Lower lobe of right lung (tissue), 2 donors: ENCODE data around the gene KIAA0825. TPM values are rescaled to one million over a fixed set of nuclear protein-coding genes. Genes with fewer than 3 reads are reported as not detected.

Source experiments
- ATAC-seq, 2 donors: fragments of 200-7000 bp; cut with Tn5 transposase; one replicate each; pipeline ENCODE4 v1.9.1; 2020 to 2022; ENCODE audit warnings: mild to moderate bottlenecking in 2 of 2, moderate library complexity in 2 of 2
- DNase-seq: peaks from one replicate; pipeline ENCODE4 v3.0.0-alpha.2; 2020
- H3K27ac ChIP-seq: fragments of 200-600 bp; one replicate; pipeline ENCODE4 v1.8.0; 2022
- H3K27me3 ChIP-seq: fragments of 200-600 bp; one replicate; pipeline ENCODE4 v1.8.0; 2022; ENCODE audit warnings: low read depth
- H3K36me3 ChIP-seq: fragments of 200-600 bp; one replicate; pipeline ENCODE4 v1.8.0; 2022; ENCODE audit warnings: mild to moderate bottlenecking
- H3K4me1 ChIP-seq: fragments of 200-600 bp; one replicate; pipeline ENCODE4 v1.8.0; 2022
- H3K4me3 ChIP-seq: fragments of 200-600 bp; one replicate; pipeline ENCODE4 v1.8.0; 2022; ENCODE audit warnings: mild to moderate bottlenecking
- H3K9me3 ChIP-seq: fragments of 200-600 bp; one replicate; pipeline ENCODE4 v1.8.0; 2022
- intact Hi-C: fragments of 100-400 bp; cut with DNase I; formaldehyde crosslinking; loops from one replicate; pipeline ENCODE4 v1.11.0; 2022
- total RNA-seq: library from RNA; stranded (reverse); fragmentation: NEBNext Ultra II Directional; extraction: Animal tissue kit (Norgen Biotek cat#: 25700); gene quantifications from one replicate; pipeline ENCODE4 v1.2.1, GENCODE V29; 2021
- TF ChIP-seq, protein P1 (sequence below): fragments of 200-600 bp; IDR thresholded peaks from one replicate; pipeline ENCODE4 v1.8.0; 2022; ENCODE audit warnings: antibody characterized with exemption, mild to moderate bottlenecking
- donor health status: DM: no; HTN: yes; CAD: no; lungs with severe emphysema.

The KIAA0825 gene
- total RNA-seq, 1 donor from 2014 or later, result 5.5 TPM

DNA sequence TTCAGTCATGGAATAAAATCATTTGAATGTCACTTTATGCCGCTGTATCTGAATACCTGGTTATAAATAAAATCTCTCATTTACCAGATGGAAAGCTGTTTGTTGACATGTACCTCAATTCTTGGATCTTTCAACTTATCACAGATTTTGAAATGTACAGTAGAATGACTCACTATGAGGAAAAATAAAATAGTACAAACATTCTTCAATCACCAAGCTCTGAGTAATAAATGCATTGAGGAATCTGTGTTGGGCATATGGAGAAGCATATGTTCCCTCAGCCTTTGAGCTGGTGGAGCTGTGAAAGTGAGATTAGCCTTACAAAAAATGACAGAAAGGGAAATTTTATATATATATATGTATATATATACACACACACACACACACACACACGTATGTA lies 175.4 kb downstream of the KIAA0825 start:
- Histone ChIP-seq H3K36me3 (no peaks in the 10 kb centered on the region), H3K27me3 (no peaks in the 10 kb centered on the region), H3K4me1 (no peaks in the 10 kb centered on the region), H3K27ac (no peak overlapping the region), H3K9me3 (no peaks in the 10 kb centered on the region), H3K4me3 (no peak overlapping the region)
- TF ChIP-seq, protein P1, sequence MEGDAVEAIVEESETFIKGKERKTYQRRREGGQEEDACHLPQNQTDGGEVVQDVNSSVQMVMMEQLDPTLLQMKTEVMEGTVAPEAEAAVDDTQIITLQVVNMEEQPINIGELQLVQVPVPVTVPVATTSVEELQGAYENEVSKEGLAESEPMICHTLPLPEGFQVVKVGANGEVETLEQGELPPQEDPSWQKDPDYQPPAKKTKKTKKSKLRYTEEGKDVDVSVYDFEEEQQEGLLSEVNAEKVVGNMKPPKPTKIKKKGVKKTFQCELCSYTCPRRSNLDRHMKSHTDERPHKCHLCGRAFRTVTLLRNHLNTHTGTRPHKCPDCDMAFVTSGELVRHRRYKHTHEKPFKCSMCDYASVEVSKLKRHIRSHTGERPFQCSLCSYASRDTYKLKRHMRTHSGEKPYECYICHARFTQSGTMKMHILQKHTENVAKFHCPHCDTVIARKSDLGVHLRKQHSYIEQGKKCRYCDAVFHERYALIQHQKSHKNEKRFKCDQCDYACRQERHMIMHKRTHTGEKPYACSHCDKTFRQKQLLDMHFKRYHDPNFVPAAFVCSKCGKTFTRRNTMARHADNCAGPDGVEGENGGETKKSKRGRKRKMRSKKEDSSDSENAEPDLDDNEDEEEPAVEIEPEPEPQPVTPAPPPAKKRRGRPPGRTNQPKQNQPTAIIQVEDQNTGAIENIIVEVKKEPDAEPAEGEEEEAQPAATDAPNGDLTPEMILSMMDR, result no peak
- DNase-seq (no peak), ATAC-seq (no peak)
- intact Hi-C loops, result no loop called here

- DNase-seq (no peak), ATAC-seq (no peak)
- TF ChIP-seq, protein P1, result no peak
Observed at GRCh38 chr5:94442076-94442475, 176.3 kb downstream of the KIAA0825 start.

GRCh38 chr5:94440015-94440414 lies 178.4 kb downstream of the KIAA0825 start:
- Histone ChIP-seq H3K9me3 (no peaks in the 10 kb centered on the region), H3K4me1 (no peaks in the 10 kb centered on the region), H3K36me3 (no peaks in the 10 kb centered on the region), H3K4me3 (no peak overlapping the region), H3K27me3 (no peaks in the 10 kb centered on the region), H3K27ac (no peak overlapping the region)
- no peak for DNase-seq
- ATAC-seq, result no peak
- TF ChIP-seq, protein P1, result no peak
- intact Hi-C loops, result no loop called here

More at GRCh38 chr5:94442076-94442475, 176.3 kb downstream of the KIAA0825 start:
- H3K4me1 ChIP-seq, result no peaks in the 10 kb centered on the region
- H3K9me3 ChIP-seq, result no peaks in the 10 kb centered on the region
- H3K4me3 ChIP-seq, result no peak overlapping the region
- H3K27me3 ChIP-seq, result no peaks in the 10 kb centered on the region
- no peak overlapping the region for H3K27ac ChIP-seq
- no peaks in the 10 kb centered on the region for H3K36me3 ChIP-seq
- intact Hi-C loops, result no loop called here

- H3K9me3 ChIP-seq, result no peaks in the 10 kb centered on the region
- peak overlapping the region; percentile 34 for H3K27ac ChIP-seq
- TF ChIP-seq, protein P1, result no peak
- H3K27me3 ChIP-seq, result no peaks in the 10 kb centered on the region
- H3K4me3 ChIP-seq, result no peak overlapping the region
- DNase-seq, result no peak
- no peaks in the 10 kb centered on the region for H3K36me3 ChIP-seq
- intact Hi-C loops, result no loop called here
- ATAC-seq, result peak; percentile 82 to 86
- H3K4me1 ChIP-seq, result peaks cover 6% of the 10 kb centered on the region
Observed at GRCh38 chr5:94433397-94434163, 184.8 kb downstream of the KIAA0825 start.

- intact Hi-C loops, result no loop called here
- ATAC-seq (peak; percentile 59 to 64), DNase-seq (no peak)
- H3K27ac ChIP-seq, result no peak overlapping the region
- TF ChIP-seq, protein P1, result no peak
- H3K4me1 ChIP-seq, result peaks cover 6% of the 10 kb centered on the region
- no peak overlapping the region for H3K4me3 ChIP-seq
- no peaks in the 10 kb centered on the region for H3K27me3 ChIP-seq
- H3K36me3 ChIP-seq, result no peaks in the 10 kb centered on the region
- H3K9me3 ChIP-seq, result no peaks in the 10 kb centered on the region
Observed at GRCh38 chr5:94432499-94432898, 185.9 kb downstream of the KIAA0825 start.
